GM19240 (cell line): ENCODE results near the gene ST6GALNAC5.

ENCODE experiments used
- DNase-seq: peaks from one replicate; pipeline ENCODE4 v3.0.0; 2011; ENCODE audit warnings: low spot score; ENCODE audit not compliant: insufficient read length

Gene ST6GALNAC5

DNA sequence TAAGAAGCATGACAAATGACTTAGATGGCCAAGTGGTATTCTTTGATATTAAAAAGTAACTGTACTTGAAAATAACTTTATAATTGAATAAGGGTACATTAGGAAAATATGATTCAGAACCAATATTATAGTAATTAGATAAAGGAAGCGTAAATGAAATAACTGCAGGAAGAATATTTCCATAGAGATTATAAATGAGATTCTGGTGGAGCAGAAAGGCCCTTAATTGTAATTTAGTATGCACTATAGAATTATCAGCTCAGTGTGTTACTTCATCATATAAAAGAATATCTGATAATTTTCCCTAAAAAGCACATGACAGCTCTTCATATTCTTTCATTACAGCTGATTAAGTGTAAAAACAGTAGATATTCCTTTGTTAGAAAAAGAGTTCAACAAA is 180.3 kb downstream of the ST6GALNAC5 start:
- DNase-seq: no peak

DNA sequence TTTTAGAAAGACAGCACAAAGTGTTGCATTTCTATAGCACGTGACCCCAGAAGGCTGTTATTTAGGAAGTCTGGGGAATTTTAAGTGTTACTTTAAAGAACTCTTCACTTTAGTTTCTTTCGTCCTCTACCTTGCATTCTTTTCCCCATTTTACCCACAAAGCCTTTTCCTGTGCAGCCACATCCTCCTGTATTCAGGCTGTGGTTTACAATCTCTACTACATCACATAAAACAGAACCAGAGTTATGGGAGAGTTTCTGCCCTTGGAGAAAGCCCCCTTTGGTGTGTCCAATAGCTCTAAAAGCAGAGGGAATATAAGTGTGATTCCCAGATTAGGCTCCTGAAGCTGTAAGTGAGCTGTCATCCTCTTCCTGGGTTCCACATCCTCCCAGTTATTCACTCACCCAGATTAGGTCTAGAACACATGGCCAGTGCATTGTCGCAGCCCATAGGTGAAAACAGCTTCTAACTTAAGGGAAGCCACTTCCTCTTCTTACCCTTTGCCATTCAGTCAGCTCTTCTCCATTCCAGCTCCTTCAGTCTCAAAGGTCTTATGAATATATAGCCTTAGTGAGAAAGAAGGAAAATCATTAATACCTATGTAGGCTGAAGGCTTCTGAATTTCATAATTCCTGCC is 180.8 kb downstream of the ST6GALNAC5 start:
- DNase-seq: no peak

DNA sequence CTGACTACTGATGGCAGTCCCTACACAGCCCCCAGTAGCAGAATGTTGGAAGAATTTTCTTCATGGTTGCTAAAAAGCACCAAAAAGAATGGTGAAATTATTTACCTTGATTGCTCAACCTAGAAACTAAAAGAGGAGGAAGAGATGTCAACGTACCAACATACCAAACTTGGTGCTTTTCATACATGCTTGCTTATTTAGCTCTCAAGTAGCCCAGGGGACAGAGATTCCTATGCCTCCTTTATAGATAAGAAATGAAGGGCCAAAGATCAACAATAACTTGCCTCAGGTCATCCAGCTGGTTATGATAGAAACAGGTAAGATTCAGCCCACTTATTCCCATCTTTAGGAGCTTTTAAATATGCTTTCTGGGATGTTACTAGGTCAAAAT is 181.3 kb downstream of the ST6GALNAC5 start:
- no peak for DNase-seq

DNA sequence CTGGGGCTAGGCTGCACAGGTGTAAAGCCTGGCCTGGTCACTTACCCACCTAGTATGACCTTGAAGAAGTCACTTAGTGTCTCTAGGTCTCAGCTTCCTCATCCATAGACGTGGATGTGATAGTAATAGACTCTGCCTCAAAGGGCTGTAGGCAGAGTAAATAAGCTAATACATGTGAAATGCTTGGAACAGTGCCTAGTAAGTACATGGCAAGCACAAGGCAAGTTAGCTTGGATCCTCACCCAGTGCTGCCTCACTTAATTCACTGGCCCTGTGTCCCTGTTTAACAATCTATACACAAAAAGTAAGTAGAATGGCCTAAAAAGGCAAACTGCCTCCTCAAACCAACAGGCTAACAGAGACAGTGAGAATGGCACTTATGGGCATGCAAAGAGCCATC is 184.1 kb downstream of the ST6GALNAC5 start:
- no peak for DNase-seq

DNA sequence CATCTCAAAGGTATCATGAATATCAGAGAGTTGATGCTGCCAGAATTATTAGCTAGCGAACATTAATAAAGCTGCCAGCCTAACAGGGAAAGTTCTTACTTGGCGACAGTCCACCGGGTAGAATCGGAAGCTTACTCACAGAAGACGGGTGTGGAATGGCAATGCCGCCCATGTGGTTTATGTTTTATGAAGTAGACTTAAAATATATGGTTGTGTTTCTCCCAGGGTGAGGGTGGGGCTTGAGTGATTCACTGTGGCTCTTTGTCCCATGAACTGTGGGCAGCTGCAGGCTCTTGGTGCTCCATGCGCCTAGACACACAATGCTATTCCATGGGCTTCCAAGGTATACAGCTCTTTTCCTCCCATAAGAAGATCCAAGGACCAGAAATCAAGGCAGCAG is 189.2 kb downstream of the ST6GALNAC5 start:
- DNase-seq: no peak

DNA sequence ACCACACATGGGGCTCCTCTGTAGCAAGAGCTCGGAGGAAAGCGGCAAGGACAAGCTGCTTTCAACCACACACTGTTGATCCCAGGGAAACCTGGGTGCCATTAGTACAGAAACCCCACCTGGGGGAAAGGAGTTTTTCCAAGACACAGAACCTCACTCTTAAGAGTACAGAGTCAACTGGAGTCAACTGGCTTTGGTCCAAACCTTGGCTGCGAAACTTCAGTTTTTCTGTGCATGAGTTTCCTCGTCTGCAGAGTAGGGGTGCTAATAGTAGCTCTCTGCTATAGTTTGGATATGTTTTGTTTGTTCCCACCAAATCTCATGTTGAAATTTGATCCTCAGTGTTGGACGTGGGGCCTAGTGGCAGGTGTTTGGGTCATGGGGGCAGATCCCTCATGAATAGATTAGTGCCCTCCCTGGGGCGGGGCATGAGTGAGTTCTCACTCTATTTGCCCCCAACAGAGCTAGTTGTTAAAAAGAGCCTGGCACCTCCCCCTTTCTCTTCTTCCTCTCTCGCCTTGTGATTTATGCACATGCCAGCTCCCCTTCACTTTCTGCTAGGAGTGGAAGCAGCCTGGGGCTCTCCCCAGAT is 190.8 kb downstream of the ST6GALNAC5 start:
- DNase-seq: no peak

DNA sequence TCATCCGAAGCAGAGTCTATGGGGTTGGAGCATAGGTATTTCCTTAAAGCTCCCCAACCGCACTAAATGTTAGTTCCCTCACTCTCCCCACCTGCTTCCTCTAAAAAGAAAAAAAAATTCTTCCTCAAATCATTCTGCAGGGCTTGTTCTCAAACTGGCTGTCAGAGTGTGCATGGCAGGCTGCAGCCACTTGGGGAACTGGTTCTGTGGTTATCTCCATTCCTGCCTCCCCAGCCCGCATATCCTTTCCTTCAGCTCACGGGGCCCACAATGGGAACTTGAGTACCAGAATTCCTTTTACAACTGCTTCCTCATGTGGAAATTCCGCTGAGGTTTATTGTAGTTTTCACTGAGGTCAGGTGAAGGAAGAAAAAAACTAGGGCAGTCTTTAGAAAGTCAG is 192.7 kb downstream of the ST6GALNAC5 start:
- DNase-seq: no peak

DNA sequence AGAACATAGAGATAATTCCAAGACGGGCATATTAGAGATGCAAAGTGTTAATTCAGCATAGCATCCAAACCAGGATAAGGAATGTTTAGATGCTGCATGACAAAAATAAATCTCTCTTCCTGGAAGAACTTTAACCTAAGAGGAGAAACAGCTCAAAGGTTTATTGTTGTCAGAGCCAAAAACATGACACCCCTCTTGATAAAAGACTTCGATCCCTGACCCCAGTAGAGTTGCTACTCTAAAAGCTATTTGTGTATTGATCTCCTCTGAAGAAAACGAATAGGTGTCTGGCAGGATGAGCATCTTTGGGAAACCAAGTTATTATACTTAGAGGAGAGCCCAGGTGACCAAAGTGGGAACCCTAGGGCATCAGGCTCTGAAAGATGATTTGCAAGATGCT is 193.9 kb downstream of the ST6GALNAC5 start:
- no peak for DNase-seq

DNA sequence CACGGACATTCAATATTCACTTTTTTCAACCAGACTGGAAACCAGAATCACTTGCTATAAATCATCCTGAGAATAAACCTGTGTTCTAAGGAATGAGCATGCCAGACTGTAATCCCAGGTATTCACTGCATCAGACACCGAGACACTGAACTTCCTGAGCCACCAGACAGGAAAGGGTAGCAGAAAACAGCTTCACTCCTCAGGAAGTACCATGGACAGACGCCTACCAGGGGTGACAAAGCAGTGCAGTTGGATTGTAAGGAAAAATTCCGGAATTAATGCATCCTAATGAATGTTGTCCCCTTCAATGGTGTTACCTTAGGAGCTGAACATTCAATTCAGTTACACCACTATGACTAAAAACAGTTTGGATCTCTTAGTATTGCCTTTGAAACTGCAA is 195.8 kb downstream of the ST6GALNAC5 start:
- no peak for DNase-seq

DNA sequence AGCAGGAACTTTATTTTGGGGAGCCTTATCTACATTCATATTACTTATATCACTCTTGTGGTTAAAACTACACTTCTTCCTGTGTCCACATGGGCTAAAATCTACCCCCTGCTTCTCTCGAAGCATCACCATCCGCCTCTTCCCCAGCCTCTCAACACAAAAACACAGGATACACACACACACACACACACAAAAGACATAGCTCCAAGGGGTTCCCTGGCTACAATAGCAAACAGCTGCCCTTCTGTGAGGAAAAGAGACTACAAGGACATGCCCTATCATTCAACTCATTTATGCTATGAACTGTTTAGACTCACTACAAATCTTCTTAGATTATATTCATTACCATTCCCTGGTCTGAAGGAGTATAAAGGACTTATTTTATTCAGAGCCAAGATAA is 197.0 kb downstream of the ST6GALNAC5 start:
- DNase-seq: no peak

DNA sequence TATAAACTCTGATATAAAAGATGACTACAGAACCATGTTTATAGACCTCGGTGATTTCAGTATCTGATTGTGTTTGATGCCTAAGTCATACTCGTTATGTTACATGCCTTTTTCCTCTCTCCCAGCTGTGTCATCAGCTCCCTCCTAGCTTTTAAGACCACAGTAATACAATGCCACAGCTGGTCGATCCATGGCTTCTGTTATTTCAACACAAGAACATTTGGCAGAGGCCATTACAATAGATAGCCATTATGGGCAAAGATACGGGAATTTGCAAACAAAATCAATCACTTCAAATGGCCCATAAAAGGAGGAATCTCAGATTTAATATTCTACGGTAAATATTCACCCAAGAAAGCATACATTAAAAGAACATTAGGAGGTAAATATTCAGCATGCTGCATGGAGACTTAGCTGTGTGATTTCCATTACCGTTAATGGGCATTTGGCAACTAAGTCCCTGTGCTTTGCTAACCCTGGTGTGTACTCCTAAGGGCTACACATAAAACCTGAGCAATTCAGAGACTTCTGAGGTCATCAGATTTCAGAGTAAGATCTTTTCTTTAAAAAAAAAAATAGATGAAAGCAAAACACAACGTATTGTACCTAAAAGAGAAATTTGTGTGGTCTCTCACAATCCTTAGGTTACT is 198.5 kb downstream of the ST6GALNAC5 start:
- DNase-seq: no peak

DNA sequence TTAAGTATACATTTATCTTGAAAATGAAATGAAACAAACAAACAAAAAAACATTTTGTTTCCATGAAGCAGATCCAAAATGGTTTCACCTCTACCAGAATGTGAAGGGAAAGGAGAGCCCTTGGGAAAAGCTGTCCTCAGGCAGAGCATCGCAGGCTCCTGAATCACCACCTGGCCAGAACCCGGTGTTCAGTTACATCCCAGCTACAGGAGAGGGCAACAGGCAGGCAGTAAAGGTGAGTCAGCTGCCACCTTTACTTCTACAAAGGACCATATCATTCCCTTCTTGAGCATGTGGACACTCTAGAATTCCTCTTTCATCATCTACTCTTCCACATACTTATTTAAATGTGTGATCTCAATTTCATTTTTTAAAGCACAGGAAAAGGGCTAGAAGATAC is 200.7 kb downstream of the ST6GALNAC5 start:
- no peak for DNase-seq

DNA sequence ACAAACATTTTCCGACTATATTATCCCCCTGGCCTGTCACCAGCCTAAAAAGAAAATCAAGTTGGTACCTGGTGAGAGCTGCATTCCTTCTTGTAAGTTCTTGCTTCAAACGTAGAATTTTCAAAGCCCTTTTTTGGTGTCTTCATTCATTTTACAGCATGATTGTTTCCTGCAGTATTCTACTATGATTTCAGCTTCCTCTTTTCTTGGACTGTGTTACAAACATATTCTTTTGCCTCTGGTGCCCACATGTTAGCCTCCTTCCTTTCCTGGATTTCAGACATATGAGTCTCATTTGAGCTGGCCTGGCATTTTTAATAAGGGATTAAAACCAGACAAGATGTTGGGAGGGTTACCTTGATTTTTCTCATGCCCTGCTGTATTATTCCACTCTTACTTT is 209.5 kb downstream of the ST6GALNAC5 start:
- DNase-seq: no peak

DNA sequence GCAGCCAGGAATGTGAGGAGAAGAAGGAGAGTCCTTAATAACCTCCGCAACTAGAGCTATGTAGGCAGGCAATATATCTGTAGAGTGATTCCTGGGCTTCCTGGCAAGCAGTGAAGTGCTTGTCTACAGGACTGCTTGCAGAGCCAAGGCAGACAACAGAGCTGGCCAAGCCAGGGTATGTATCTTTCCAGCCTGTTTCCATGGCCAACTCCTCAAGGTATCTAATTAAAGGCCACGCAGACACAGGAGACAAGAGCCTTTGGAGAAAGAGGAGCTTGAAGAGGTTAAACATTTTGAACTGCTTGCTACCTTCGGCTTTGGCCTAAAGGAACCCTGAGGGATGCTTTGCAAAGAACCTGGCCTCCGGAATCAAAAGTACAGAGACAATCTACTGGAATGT is 214.6 kb downstream of the ST6GALNAC5 start:
- DNase-seq: no peak

DNA sequence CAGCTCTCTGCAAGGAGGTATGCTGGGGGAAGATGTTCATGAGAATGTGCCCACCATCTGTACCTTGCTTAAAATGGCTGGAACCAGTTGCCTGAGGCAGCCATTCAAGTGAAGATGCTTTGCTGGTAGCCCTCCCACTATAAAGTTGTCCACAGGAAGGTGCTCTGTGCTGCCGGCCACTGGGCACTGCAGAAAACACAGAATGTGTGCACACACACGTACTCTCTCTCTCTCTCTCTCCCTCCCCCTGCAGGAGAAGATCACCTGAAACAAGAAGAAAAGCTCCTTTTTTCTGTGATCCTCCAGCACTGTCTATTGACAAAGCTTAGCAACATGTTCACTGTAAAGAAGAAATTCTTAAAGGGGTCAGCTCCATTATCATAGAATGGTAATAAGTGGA is 217.2 kb downstream of the ST6GALNAC5 start:
- DNase-seq: no peak

DNA sequence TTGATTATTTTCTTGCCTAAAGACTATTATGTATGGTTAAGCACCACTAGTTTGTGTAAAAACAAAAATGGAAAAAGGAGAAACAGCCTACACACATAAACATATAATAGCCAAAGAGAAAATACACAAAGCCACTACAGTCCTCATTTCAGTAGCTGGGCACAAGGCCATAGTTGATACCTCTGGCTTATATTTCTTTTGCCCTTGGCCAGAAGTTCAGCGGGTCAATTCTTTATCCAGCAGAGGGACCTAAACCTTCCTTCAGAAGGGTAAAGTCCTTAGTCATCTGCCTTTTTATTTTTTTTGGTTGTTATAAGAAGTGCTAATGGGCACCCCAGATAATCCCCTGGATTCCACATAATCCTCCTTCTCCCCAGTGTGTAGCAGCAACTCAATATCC is 217.8 kb downstream of the ST6GALNAC5 start:
- no peak for DNase-seq

DNA sequence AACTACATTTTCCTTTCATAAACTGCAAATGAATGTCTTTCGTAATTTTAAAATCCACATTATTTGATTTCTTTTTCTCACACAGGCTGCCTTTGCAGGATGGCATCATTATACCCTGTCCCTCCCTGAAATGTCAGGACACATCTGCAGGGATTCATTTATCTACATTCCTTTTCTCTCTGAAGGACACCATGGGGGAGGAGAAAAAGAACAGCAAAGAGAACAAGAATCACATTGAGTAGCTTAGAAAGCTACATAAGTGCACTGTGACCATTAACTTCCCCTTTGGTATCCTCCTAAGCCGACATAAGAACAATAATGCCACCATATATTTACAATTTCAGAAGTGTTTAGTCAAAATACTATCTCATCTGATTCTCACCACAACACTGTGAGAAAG is 222.5 kb downstream of the ST6GALNAC5 start:
- DNase-seq: no peak

DNA sequence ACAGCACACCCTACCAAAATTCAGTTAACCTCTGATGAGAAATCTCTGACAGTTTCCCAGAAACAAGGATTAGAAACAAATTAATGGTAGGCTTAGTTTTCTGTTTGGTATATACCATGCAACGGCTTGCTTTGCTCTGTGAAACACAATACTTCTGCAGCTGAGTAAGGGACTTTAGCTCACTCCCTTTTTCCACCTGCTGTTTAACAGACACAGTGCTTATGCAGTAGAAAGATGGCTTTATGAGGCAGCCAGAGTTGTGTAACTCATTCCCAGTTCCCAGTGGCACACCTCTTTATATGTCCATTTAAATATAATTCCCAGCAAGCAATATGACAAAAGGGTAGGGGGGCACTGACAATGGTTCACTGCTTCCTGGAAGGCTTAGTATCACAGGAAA is 228.0 kb downstream of the ST6GALNAC5 start:
- DNase-seq: no peak

DNA sequence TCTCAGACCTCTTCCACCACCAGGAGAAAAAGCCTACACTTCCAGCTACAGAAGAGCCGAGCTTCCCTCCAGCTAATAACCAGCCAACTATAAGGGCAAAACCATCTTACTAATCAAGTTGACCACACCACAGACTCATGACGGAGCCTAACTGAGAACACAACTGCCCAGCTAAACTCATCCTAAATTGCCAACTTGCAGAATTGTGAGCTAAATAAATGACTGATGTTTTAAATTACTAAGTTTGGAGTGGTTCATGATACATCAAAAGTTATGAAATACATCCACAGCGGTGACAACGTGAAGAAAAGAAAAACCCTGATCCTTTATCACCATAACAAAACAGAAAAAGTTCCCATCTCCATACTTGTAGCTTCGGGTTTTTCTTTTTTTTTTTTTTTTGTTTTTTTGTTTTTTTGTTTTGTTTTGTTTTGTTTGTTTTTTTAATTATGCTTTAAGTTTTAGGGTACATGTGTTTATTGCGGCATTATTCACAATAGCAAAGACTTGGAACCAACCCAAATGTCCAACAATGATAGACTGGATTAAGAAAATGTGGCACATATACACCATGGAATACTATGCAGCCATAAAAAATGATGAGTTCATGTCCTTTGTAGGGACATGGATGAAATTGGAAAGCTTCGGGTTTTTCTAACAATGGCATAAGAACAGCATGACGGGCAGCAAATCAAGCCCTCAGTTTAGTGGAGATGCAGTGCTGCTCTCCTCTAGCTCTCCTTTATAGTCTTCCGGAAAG is 229.4 kb downstream of the ST6GALNAC5 start:
- no peak for DNase-seq

DNA sequence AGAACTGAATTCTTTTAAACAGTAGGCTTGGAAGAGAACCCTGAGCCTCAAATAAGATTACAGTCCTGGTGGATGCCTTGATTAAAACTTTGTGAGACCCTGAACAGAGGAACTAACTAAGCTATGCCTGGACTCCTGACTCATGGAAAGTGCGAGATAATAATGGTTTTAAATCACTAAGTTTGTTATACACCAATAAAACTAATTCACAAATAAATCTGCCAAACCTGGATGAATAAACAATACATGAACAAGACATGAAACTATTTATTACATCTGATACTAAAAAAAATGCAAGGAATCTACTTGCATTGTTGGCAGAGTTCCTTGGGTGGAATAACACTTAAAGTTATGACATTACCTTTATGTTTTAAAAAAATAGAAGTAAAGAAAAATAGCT is 233.6 kb downstream of the ST6GALNAC5 start:
- DNase-seq: no peak

DNA sequence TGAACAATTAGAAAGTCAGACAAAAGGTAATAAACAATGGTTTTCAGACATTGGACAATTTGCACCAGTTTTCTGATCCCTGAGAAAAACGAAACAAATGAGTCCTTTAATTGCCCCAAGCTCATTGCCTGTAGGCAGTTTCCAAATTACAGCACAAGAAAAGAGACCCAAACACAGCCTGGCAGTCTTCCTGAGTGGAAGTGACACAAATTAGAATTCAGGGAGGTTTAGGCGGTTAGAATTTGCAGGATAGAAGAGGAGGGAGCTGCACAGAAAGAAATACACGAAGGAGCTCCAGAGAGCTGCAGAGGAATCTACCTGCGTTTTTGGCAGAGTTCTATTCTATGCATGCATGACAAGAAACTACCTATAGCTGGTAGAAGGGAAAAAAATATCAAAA is 236.2 kb downstream of the ST6GALNAC5 start:
- no peak for DNase-seq

DNA sequence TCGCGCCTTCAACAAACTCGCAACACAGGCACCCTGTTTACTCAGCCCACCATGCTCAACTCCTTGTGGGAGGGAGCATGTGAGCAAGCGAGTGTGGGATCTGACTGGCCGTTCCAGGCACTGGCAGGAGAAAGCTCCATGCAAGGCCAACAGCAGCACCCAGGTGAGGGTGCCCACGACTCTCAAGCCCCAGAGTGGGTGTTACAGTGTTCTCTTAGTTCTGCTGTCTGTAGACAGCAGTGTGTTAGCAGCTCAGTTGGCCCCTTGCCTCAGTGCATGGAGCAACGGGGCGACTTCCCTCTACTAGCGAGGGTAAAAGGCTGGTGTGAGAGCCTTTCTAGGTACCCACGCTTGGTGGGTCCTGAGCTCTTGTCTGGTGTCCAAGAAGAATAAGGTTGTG is 237.4 kb downstream of the ST6GALNAC5 start:
- no peak for DNase-seq
